ENCODE data around the gene CDH22. TPM values are rescaled to one million over a fixed set of nuclear protein-coding genes. Genes with fewer than 3 reads are reported as not detected.

CDH22 gene
- total RNA-seq, 2 donors from 2014 or later = 0.09 to 0.17 TPM

Other genes with a start within 250 kb of the CDH22 start
- gene NCOA5, start 218.5 kb downstream of the CDH22 start, total RNA-seq = 10 to 100 TPM; 20.8 to 24.1 TPM
- gene CD40, start 190.2 kb downstream of the CDH22 start, total RNA-seq = 1 to 10 TPM; 2.5 to 6.0 TPM
- 10 to 100 TPM; 25.3 to 30.2 TPM for gene ELMO2, start 98.1 kb upstream of the CDH22 start, total RNA-seq
- 1 to 10 TPM; 2.2 to 8.5 TPM for gene ZNF334, start 205.1 kb upstream of the CDH22 start, total RNA-seq
- not detected for gene OCSTAMP, start 242.2 kb upstream of the CDH22 start, total RNA-seq